HG03571 (cell line): ENCODE measurements around the gene ZMYND19.
"Not testable (repeated sequence)": the region's sequence is repeated elsewhere in the genome, so short reads cannot be mapped to it uniquely, and the experiment has no call there.

Experiments
- ATAC-seq: cut with Tn5 transposase; IDR thresholded peaks from one replicate; pipeline ENCODE4 v1.9.1; 2021; ENCODE audit not compliant: unreplicated experiment

The ZMYND19 gene

DNA sequence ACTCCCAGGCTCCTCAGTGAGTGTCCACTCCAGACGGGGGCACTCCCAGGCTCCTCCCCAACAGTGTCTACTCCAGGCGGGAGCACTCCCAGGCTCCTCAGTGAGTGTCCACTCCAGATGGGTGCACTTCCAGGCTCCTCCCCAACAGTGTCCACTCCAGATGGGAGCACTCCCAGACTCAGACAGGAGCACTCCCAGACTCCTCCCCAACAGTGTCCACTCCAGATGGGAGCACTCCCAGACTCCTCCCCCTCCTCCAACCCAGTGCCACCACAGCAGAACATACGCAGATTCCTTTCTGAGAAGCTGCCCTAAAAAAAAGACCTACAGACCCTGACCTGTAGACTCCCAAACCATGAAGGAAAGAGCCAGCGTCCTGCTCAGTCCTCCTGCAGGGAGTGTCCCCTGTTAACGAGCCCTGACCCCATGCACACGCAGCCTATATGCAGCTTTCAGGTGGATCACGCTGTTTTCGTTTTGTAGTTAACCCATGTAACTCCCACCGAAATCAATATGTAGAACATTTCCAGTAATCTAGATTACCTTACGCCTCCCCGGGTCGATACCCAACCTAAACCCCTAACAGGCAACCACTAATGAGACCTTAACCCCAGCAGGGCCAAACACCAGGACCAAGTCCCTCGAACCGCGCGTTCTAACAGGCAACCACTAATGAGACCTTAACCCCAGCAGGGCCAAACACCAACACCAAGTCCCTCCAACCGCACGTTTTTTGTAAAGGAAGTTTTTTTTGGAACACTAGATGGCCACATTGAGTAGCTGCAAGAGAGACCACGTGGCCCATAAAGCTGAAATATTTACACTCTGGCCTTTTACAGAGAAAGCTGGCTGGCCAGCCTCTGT is 55.8 kb downstream of the ZMYND19 start:
- no peak for ATAC-seq

DNA sequence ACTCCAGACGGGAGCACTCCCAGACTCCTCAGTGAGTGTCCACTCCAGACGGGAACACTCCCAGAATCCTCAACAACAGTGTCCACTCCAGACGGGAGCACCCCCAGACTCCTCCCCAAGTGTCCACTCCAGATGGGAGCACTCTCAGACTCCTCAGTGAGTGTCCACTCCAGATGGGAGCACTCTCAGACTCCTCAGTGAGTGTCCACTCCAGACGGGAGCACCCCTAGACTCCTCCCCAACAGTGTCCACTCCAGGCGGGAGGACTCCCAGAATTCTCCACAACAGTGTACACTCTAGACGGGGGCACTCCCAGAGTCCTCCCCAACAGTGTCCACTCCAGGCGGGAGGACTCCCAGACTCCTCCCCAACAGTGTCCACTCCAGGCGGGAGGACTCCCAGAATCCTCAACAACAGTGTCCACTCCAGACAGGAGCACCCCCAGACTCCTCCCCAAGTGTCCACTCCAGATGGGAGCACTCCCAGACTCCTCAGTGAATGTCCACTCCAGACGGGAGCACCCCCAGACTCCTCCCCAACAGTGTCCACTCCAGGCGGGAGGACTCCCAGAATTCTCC is 57.3 kb downstream of the ZMYND19 start:
- ATAC-seq = not testable (repeated sequence)
